H9 (cell line): Measurements from ENCODE around the gene ZNF584. TPM values are rescaled to one million over a fixed set of nuclear protein-coding genes. Genes with fewer than 3 reads are reported as not detected.

Experiments used
- DNase-seq: peaks from one replicate; pipeline ENCODE4 v3.0.0-alpha.2; 2017
- H2AFZ ChIP-seq: one replicate; pipeline ENCODE4 v1.6.1; 2013; ENCODE audit warnings: mild to moderate bottlenecking, low read length, control low read depth, moderate library complexity
- H2AK5ac ChIP-seq: 2 replicates; pipeline ENCODE4 v1.6.1; 2013; ENCODE audit warnings: low read length, control low read depth, mixed read lengths; ENCODE audit not compliant: insufficient read length
- H2BK120ac ChIP-seq: one replicate; pipeline ENCODE4 v1.6.1; 2013; ENCODE audit warnings: low read depth, mild to moderate bottlenecking, low read length, control low read depth, inconsistent platforms; ENCODE audit not compliant: poor library complexity, severe bottlenecking
- H2BK12ac ChIP-seq: 2 replicates; pipeline ENCODE4 v1.6.1; 2013; ENCODE audit warnings: low read length, control low read depth, mixed read lengths, low read depth; ENCODE audit not compliant: insufficient read length
- H2BK15ac ChIP-seq: 2 replicates; pipeline ENCODE4 v1.6.1; 2013; ENCODE audit warnings: low read depth, low read length, control low read depth
- H2BK20ac ChIP-seq: one replicate; pipeline ENCODE4 v1.6.1; 2013; ENCODE audit warnings: low read depth, mild to moderate bottlenecking, low read length, control low read depth, inconsistent platforms; ENCODE audit not compliant: poor library complexity, severe bottlenecking
- H2BK5ac ChIP-seq: 2 replicates; pipeline ENCODE4 v1.6.1; 2013; ENCODE audit warnings: low read length, control low read depth, mixed read lengths; ENCODE audit not compliant: insufficient read length
- H3K14ac ChIP-seq: 2 replicates; pipeline ENCODE4 v1.6.1; 2013; ENCODE audit warnings: low read length, control low read depth; ENCODE audit not compliant: insufficient read depth
- H3K18ac ChIP-seq: 2 replicates; pipeline ENCODE4 v1.6.1; 2013; ENCODE audit warnings: low read depth, mild to moderate bottlenecking, mixed read lengths, low read length, control low read depth; ENCODE audit not compliant: insufficient read length
- H3K23ac ChIP-seq: 2 replicates; pipeline ENCODE4 v1.6.1; 2013; ENCODE audit warnings: low read length, control low read depth, mixed read lengths, low read depth; ENCODE audit not compliant: insufficient read length
- H3K23me2 ChIP-seq: 2 replicates; pipeline ENCODE4 v1.6.1; 2013; ENCODE audit warnings: low read depth, mild to moderate bottlenecking, mixed read lengths, low read length, control low read depth; ENCODE audit not compliant: insufficient read length, poor library complexity, severe bottlenecking
- H3K27ac ChIP-seq: 2 replicates; pipeline ENCODE4 v1.5.1; 2013; ENCODE audit warnings: low read length, control low read depth, mixed read lengths, low read depth; ENCODE audit not compliant: insufficient read length
- H3K27me3 ChIP-seq: 2 replicates; pipeline ENCODE4 v1.6.1; 2013; ENCODE audit warnings: low read length, control low read depth, inconsistent platforms; ENCODE audit not compliant: insufficient read depth
- H3K4ac ChIP-seq: 2 replicates; pipeline ENCODE4 v1.6.1; 2013; ENCODE audit warnings: low read depth, mild to moderate bottlenecking, control low read depth, inconsistent platforms, low read length, moderate library complexity
- H3K4me1 ChIP-seq: 2 replicates; pipeline ENCODE4 v1.6.1; 2013; ENCODE audit warnings: low read length, control low read depth, inconsistent platforms; ENCODE audit not compliant: insufficient read depth
- H3K4me2 ChIP-seq: 2 replicates; pipeline ENCODE4 v1.6.1; 2013; ENCODE audit warnings: low read length, control low read depth, mixed read lengths; ENCODE audit not compliant: insufficient read length, insufficient read depth
- H3K56ac ChIP-seq: 2 replicates; pipeline ENCODE4 v1.6.1; 2013; ENCODE audit warnings: low read depth, mild to moderate bottlenecking, mixed read lengths, low read length, control low read depth; ENCODE audit not compliant: insufficient read length
- H3K79me1 ChIP-seq: 2 replicates; pipeline ENCODE4 v1.6.1; 2013; ENCODE audit warnings: low read depth, mild to moderate bottlenecking, moderate library complexity, low read length, control low read depth, inconsistent platforms; ENCODE audit not compliant: insufficient read depth, poor library complexity, severe bottlenecking
- H3K79me2 ChIP-seq: 2 replicates; pipeline ENCODE4 v1.6.1; 2013; ENCODE audit warnings: low read length, control low read depth, inconsistent platforms; ENCODE audit not compliant: insufficient read depth
- H3K9ac ChIP-seq: 2 replicates; pipeline ENCODE4 v1.6.1; 2013; ENCODE audit warnings: low read length, control low read depth, mixed read lengths; ENCODE audit not compliant: insufficient read length; ENCODE audit errors: extremely low read depth
- H3K9me3 ChIP-seq: one replicate; pipeline ENCODE4 v1.6.1; 2013; ENCODE audit warnings: low read depth, low read length, inconsistent platforms; ENCODE audit not compliant: control insufficient read depth
- H3T11ph ChIP-seq: one replicate; pipeline ENCODE4 v1.6.1; 2013; ENCODE audit warnings: mild to moderate bottlenecking, low read length, control low read depth, inconsistent platforms
- H4K20me1 ChIP-seq: one replicate; pipeline ENCODE4 v1.6.1; 2013; ENCODE audit not compliant: control insufficient read depth, insufficient read length, insufficient read depth
- H4K5ac ChIP-seq: 2 replicates; pipeline ENCODE4 v1.6.1; 2013; ENCODE audit warnings: low read depth, mild to moderate bottlenecking, mixed read lengths, low read length, control low read depth; ENCODE audit not compliant: insufficient read length
- H4K8ac ChIP-seq: replicated peaks from 2 replicates; pipeline ENCODE4 v1.6.1; 2013; ENCODE audit warnings: low read length, control low read depth, mixed read lengths, low read depth; ENCODE audit not compliant: insufficient read length
- H4K91ac ChIP-seq: 2 replicates; pipeline ENCODE4 v1.6.1; 2013; ENCODE audit warnings: low read depth, mild to moderate bottlenecking, moderate library complexity, mixed read lengths, low read length, control low read depth; ENCODE audit not compliant: insufficient read length
- H3K27ac Mint-ChIP-seq, 3 experiments: 2 replicates in 2 of 3; 3 replicates in 1 of 3; pipeline ENCODE4 v1.8.0; 2020 to 2021; ENCODE audit warnings: mixed read lengths in 3 of 3, mild to moderate bottlenecking in 1 of 3, moderate library complexity in 1 of 3
- H3K27me3 Mint-ChIP-seq: 2 replicates; pipeline ENCODE4 v1.8.0; 2021; ENCODE audit warnings: low read depth, mild to moderate bottlenecking, moderate library complexity, mixed read lengths
- H3K36me3 Mint-ChIP-seq, 3 experiments: 2 replicates in 2 of 3; 3 replicates in 1 of 3; pipeline ENCODE4 v1.8.0; 2020 to 2021; ENCODE audit warnings: low read depth in 3 of 3, mixed read lengths in 3 of 3; ENCODE audit not compliant: insufficient read depth in 1 of 3
- H3K4me1 Mint-ChIP-seq, 2 experiments: 2 replicates each; pipeline ENCODE4 v1.8.0; 2020; ENCODE audit warnings: mixed read lengths in 2 of 2
- H3K4me3 Mint-ChIP-seq, 2 experiments: 2 replicates in 1 of 2; 3 replicates in 1 of 2; pipeline ENCODE4 v1.8.0; 2020 to 2021; ENCODE audit warnings: mild to moderate bottlenecking in 2 of 2, mixed read lengths in 2 of 2, moderate library complexity in 1 of 2
- H3K9me3 Mint-ChIP-seq, 2 experiments: 2 replicates in 1 of 2; 3 replicates in 1 of 2; pipeline ENCODE4 v1.8.0; 2020; ENCODE audit warnings: mild to moderate bottlenecking in 2 of 2, mixed read lengths in 2 of 2, moderate library complexity in 1 of 2
- CTCF ChIP-seq: fragments of 200-600 bp; sonication (generic); conservative IDR thresholded peaks from 3 replicates; pipeline ENCODE4 v1.8.0; 2021; ENCODE audit warnings: antibody characterized with exemption, mild to moderate bottlenecking
- WGBS: extraction: QIAGEN DNeasy Blood & Tissue Kit; methylation state at CpG from one replicate; pipeline ENCODE4 v1.1.7; 2013; ENCODE audit warnings: missing lambda C conversion rate, low lambda C conversion rate, mixed read lengths; ENCODE audit not compliant: insufficient read length; ENCODE audit errors: extremely low coverage; 5-methylcytosine and 5-hydroxymethylcytosine counted together
- total RNA-seq: library from RNA; stranded (reverse); gene quantifications from 2 replicates; pipeline ENCODE4 v1.2.1, GENCODE V29; 2021

ZNF584 gene
- total RNA-seq, 1 experiment from 2014 or later, result 7.4 TPM

- Histone ChIP-seq H2BK12ac (no peak overlapping the region), H4K8ac (no peak overlapping the region), H4K20me1 (no peaks in the 10 kb centered on the region), H3K79me1 (no peaks in the 10 kb centered on the region), H3K23ac (no peak overlapping the region), H3K14ac (no peak overlapping the region), H2AK5ac (no peak overlapping the region), H3K18ac (no peak overlapping the region), H3K79me2 (no peaks in the 10 kb centered on the region), H3K27me3 (no peaks in the 10 kb centered on the region; the same call in 1 of the 2 replicates), H3K27ac (no peak overlapping the region), H3K4me1 (no peaks in the 10 kb centered on the region; the same call in 1 of the 2 replicates), H4K91ac (no peak overlapping the region), H3K23me2 (peaks cover 7% of the 10 kb centered on the region), H3T11ph (no peak overlapping the region), H2BK120ac (no peak overlapping the region), H2BK15ac (no peak overlapping the region), H2BK20ac (no peak overlapping the region), H3K4me2 (peak overlapping the region; percentile 73), H3K56ac (no peak overlapping the region), H3K4ac (no peak overlapping the region), H2BK5ac (no peak overlapping the region), H3K9me3 (no peaks in the 10 kb centered on the region), H4K5ac (no peak overlapping the region), H2AFZ (no peak overlapping the region), H3K9ac (peak overlapping the region; percentile 57)
- Mint-ChIP-seq H3K27me3 (peaks cover 10% of the 10 kb centered on the region), H3K36me3 (peaks cover 0 to 5% (median 2%) of the 10 kb centered on the region in 3 experiments; a peak in 4 of 7 replicates), H3K4me1 (peaks cover 8 to 10% of the 10 kb centered on the region in 2 experiments), H3K27ac (peak overlapping the region; percentile 35 to 91 (median 77); a peak in 4 of 7 replicates), H3K4me3 (peak overlapping the region; percentile 82 to 94), H3K9me3 (peaks cover 2 to 7% of the 10 kb centered on the region in 2 experiments; a peak in 3 of 5 replicates)
- peak; percentile 100 for DNase-seq
- no peak for TF ChIP-seq CTCF
- no CpG with 5 or more reads among the region's 80 CpGs for WGBS
Observed at GRCh38 chr19:58400916-58401839, 7.3 kb upstream of the ZNF584 start.
